Neural crest cell (in vitro differentiated cells): ENCODE data around the gene CYP2A13. TPM values are rescaled to one million over a fixed set of nuclear protein-coding genes. Genes with fewer than 3 reads are reported as not detected.
"Not testable (repeated sequence)": the region's sequence is repeated elsewhere in the genome, so short reads cannot be mapped to it uniquely, and the experiment has no call there.

Experiments
- DNase-seq: peaks from one replicate; pipeline ENCODE4 v3.0.0; 2021; ENCODE audit warnings: low read depth, mixed read lengths, low spot score
- H3K27ac Mint-ChIP-seq: one replicate; pipeline ENCODE4 v1.8.0; 2021; ENCODE audit warnings: mild to moderate bottlenecking, mixed read lengths; ENCODE audit not compliant: unreplicated experiment
- H3K27me3 Mint-ChIP-seq: 2 replicates; pipeline ENCODE4 v1.8.0; 2021; ENCODE audit warnings: low read depth, mild to moderate bottlenecking, mixed read lengths
- H3K36me3 Mint-ChIP-seq: 2 replicates; pipeline ENCODE4 v1.8.0; 2021; ENCODE audit warnings: low read depth, mild to moderate bottlenecking, mixed read lengths
- H3K4me1 Mint-ChIP-seq: 2 replicates; pipeline ENCODE4 v1.8.0; 2021; ENCODE audit warnings: mixed read lengths
- H3K4me3 Mint-ChIP-seq: one replicate; pipeline ENCODE4 v1.8.0; 2021; ENCODE audit warnings: mild to moderate bottlenecking, mixed read lengths
- H3K9me3 Mint-ChIP-seq: 2 replicates; pipeline ENCODE4 v1.8.0; 2021; ENCODE audit warnings: mixed read lengths
- CTCF ChIP-seq: fragments of 200-600 bp; sonication (generic); conservative IDR thresholded peaks from 2 replicates; pipeline ENCODE4 v1.5.0; 2021; ENCODE audit warnings: antibody characterized with exemption, mild to moderate bottlenecking
- total RNA-seq: library from RNA; stranded (reverse); gene quantifications from 2 replicates; pipeline ENCODE4 v1.2.1, GENCODE V29; 2021

The CYP2A13 gene
- total RNA-seq, 1 donor from 2014 or later: not detected

GRCh38 chr19:41111750-41112295 is 23.6 kb downstream of the CYP2A13 start:
- no peak for DNase-seq
- H3K27ac Mint-ChIP-seq: no peak overlapping the region
- peaks cover 15% of the 10 kb centered on the region for H3K9me3 Mint-ChIP-seq
- H3K4me3 Mint-ChIP-seq: no peak overlapping the region
- TF ChIP-seq CTCF: no peak
- H3K4me1 Mint-ChIP-seq: no peaks in the 10 kb centered on the region
- H3K27me3 Mint-ChIP-seq: peaks cover 21% of the 10 kb centered on the region
- peaks cover 3% of the 10 kb centered on the region for H3K36me3 Mint-ChIP-seq

GRCh38 chr19:41112728-41113290 is 24.6 kb downstream of the CYP2A13 start:
- Mint-ChIP-seq H3K27me3 (peaks cover 25% of the 10 kb centered on the region), H3K9me3 (peaks cover 19% of the 10 kb centered on the region), H3K4me1 (no peaks in the 10 kb centered on the region), H3K4me3 (no peak overlapping the region), H3K36me3 (peaks cover 3% of the 10 kb centered on the region), H3K27ac (no peak overlapping the region)
- no peak for DNase-seq
- no peak for TF ChIP-seq CTCF

- Mint-ChIP-seq H3K36me3 (peaks cover 3% of the 10 kb centered on the region), H3K4me1 (no peaks in the 10 kb centered on the region), H3K9me3 (peaks cover 19% of the 10 kb centered on the region), H3K27me3 (peaks cover 34% of the 10 kb centered on the region), H3K4me3 (no peak within 1 kb of the TSS), H3K27ac (no peak within 1 kb of the TSS)
- no peak for TF ChIP-seq CTCF
- DNase-seq: no peak
Observed at GRCh38 chr19:41114132-41114531, 25.9 kb downstream of the CYP2A13 start, which contains the start of gene CYP2F1. Gene CYP2F1 (plus strand): TSS chr19:41114432. CDS start chr19:41116189, 1,757 bp downstream.

- Mint-ChIP-seq H3K27me3 (peaks cover 27% of the 10 kb centered on the region), H3K9me3 (peaks cover 19% of the 10 kb centered on the region), H3K4me3 (no peak overlapping the region), H3K36me3 (peaks cover 3% of the 10 kb centered on the region), H3K27ac (no peak overlapping the region), H3K4me1 (no peaks in the 10 kb centered on the region)
- DNase-seq: no peak
- no peak for TF ChIP-seq CTCF
Observed at GRCh38 chr19:41116261-41116660, 28.0 kb downstream of the CYP2A13 start.

GRCh38 chr19:41120929-41121911 is 33.0 kb downstream of the CYP2A13 start:
- peaks cover 14% of the 10 kb centered on the region for H3K27me3 Mint-ChIP-seq
- not testable (repeated sequence) for H3K36me3 Mint-ChIP-seq, H3K4me1 Mint-ChIP-seq, H3K4me3 Mint-ChIP-seq, H3K9me3 Mint-ChIP-seq, H3K27ac Mint-ChIP-seq, DNase-seq

GRCh38 chr19:41122846-41123245 is 34.6 kb downstream of the CYP2A13 start:
- H3K36me3 Mint-ChIP-seq, H3K4me1 Mint-ChIP-seq, H3K4me3 Mint-ChIP-seq, DNase-seq, H3K9me3 Mint-ChIP-seq, H3K27ac Mint-ChIP-seq: not testable (repeated sequence)
- peaks cover 10% of the 10 kb centered on the region for H3K27me3 Mint-ChIP-seq
